DOHH2 (cell line): ENCODE measurements around the gene MYO18B.

ENCODE experiments used
- H3F3A ChIP-seq: fragments of 200-600 bp; sonication (generic), shearing (Covaris generic); 2 replicates; pipeline ENCODE4 v1.6.0; 2016; ENCODE audit warnings: antibody characterized with exemption, mild to moderate bottlenecking; ENCODE audit not compliant: control insufficient read depth, insufficient read depth
- H3K27ac ChIP-seq: fragments of 200-600 bp; sonication (generic); 2 replicates; pipeline ENCODE4 v1.5.1; 2014; ENCODE audit warnings: low read depth, mild to moderate bottlenecking, low read length, moderate library complexity
- H3K27me3 ChIP-seq: fragments of 200-600 bp; sonication (generic); 2 replicates; pipeline ENCODE4 v1.6.1; 2014; ENCODE audit warnings: mild to moderate bottlenecking, low read length, mixed read lengths; ENCODE audit not compliant: control insufficient read depth
- H3K36me3 ChIP-seq: fragments of 200-600 bp; sonication (generic); 2 replicates; pipeline ENCODE4 v1.6.1; 2014; ENCODE audit warnings: mild to moderate bottlenecking, low read length, moderate library complexity, mixed read lengths; ENCODE audit not compliant: control insufficient read depth
- H3K4me1 ChIP-seq: fragments of 200-600 bp; sonication (generic); 2 replicates; pipeline ENCODE4 v1.6.1; 2014; ENCODE audit warnings: mild to moderate bottlenecking, low read length, mixed read lengths; ENCODE audit not compliant: control insufficient read depth
- H3K4me2 ChIP-seq: fragments of 200-600 bp; sonication (generic); 2 replicates; pipeline ENCODE4 v1.6.0; 2014; ENCODE audit warnings: mild to moderate bottlenecking, low read length, moderate library complexity
- H3K4me3 ChIP-seq: fragments of 200-600 bp; sonication (generic); 2 replicates; pipeline ENCODE4 v1.5.1; 2014; ENCODE audit warnings: mild to moderate bottlenecking, low read length, mixed read lengths
- H3K79me2 ChIP-seq: fragments of 200-600 bp; sonication (generic); 2 replicates; pipeline ENCODE4 v1.6.1; 2014; ENCODE audit warnings: mild to moderate bottlenecking, low read length, mixed read lengths; ENCODE audit not compliant: control insufficient read depth
- H3K9me2 ChIP-seq: fragments of 200-600 bp; sonication (generic); replicated peaks from 2 replicates; pipeline ENCODE4 v1.6.1; 2014; ENCODE audit warnings: mild to moderate bottlenecking, low read length, mixed read lengths; ENCODE audit not compliant: control insufficient read depth
- H3K9me3 ChIP-seq: fragments of 200-600 bp; sonication (generic); 2 replicates; pipeline ENCODE4 v1.6.1; 2014; ENCODE audit warnings: antibody characterized with exemption, low read length, mixed read lengths; ENCODE audit not compliant: control insufficient read depth, insufficient read depth
- H4K20me1 ChIP-seq: fragments of 200-600 bp; sonication (generic); 2 replicates; pipeline ENCODE4 v1.6.0; 2014; ENCODE audit warnings: low read depth, mild to moderate bottlenecking, antibody characterized with exemption, low read length, moderate library complexity; ENCODE audit not compliant: control insufficient read depth, insufficient read depth
- CTCF ChIP-seq: fragments of 200-600 bp; sonication (generic); IDR thresholded peaks from one replicate; pipeline ENCODE4 v1.5.1; 2014; ENCODE audit warnings: antibody characterized with exemption, mild to moderate bottlenecking, low read depth, low read length; ENCODE audit not compliant: poor library complexity, severe bottlenecking
- EZH2phosphoT487 ChIP-seq: fragments of 200-600 bp; sonication (generic); IDR thresholded peaks from 2 replicates; pipeline ENCODE4 v1.6.1; 2017; ENCODE audit warnings: borderline replicate concordance, mild to moderate bottlenecking, antibody characterized with exemption, low read length, moderate library complexity, mixed read lengths

Gene MYO18B

GRCh38 chr22:26053737-26054316, 311.8 kb downstream of the MYO18B start:
- no peak for TF ChIP-seq EZH2phosphoT487
- no peak for TF ChIP-seq CTCF
- Histone ChIP-seq H3K9me2 (no peaks in the 10 kb centered on the region), H4K20me1 (no peaks in the 10 kb centered on the region), H3K79me2 (no peaks in the 10 kb centered on the region), H3K9me3 (no peaks in the 10 kb centered on the region), H3K36me3 (no peaks in the 10 kb centered on the region), H3F3A (no peaks in the 10 kb centered on the region), H3K4me1 (no peaks in the 10 kb centered on the region), H3K27me3 (peaks cover 25% of the 10 kb centered on the region), H3K4me2 (no peak overlapping the region), H3K27ac (no peak overlapping the region), H3K4me3 (no peak overlapping the region)

GRCh38 chr22:26054841-26055605, 313.0 kb downstream of the MYO18B start:
- Histone ChIP-seq H3K36me3 (no peaks in the 10 kb centered on the region), H3K9me3 (no peaks in the 10 kb centered on the region), H3K79me2 (no peaks in the 10 kb centered on the region), H4K20me1 (no peaks in the 10 kb centered on the region), H3K4me3 (no peak overlapping the region), H3K27me3 (peaks cover 20% of the 10 kb centered on the region), H3K4me2 (no peak overlapping the region), H3F3A (no peaks in the 10 kb centered on the region), H3K27ac (no peak overlapping the region), H3K4me1 (no peaks in the 10 kb centered on the region), H3K9me2 (no peaks in the 10 kb centered on the region)
- no peak for TF ChIP-seq CTCF
- TF ChIP-seq EZH2phosphoT487: no peak

GRCh38 chr22:26055693-26056092, 313.7 kb downstream of the MYO18B start:
- no peak overlapping the region for H3K4me3 ChIP-seq
- no peak overlapping the region for H3K4me2 ChIP-seq
- TF ChIP-seq CTCF: no peak
- no peak for TF ChIP-seq EZH2phosphoT487
- H3K9me3 ChIP-seq: no peaks in the 10 kb centered on the region
- H3K27me3 ChIP-seq: peaks cover 20% of the 10 kb centered on the region
- no peaks in the 10 kb centered on the region for H4K20me1 ChIP-seq
- H3K36me3 ChIP-seq: no peaks in the 10 kb centered on the region
- H3K4me1 ChIP-seq: no peaks in the 10 kb centered on the region
- no peak overlapping the region for H3K27ac ChIP-seq
- no peaks in the 10 kb centered on the region for H3K79me2 ChIP-seq
- no peaks in the 10 kb centered on the region for H3K9me2 ChIP-seq
- H3F3A ChIP-seq: no peaks in the 10 kb centered on the region
